HEK293 (cell line): ENCODE measurements around the gene FYCO1.

ENCODE experiments used
- CTCF ChIP-seq: fragments of 450-650 bp; formaldehyde crosslinking; IDR thresholded peaks from 2 replicates; pipeline ENCODE4 v1.5.1; 2016; ENCODE audit warnings: missing biosample characterization, missing genetic modification characterization
- ZBTB17 ChIP-seq: fragments of 450-650 bp; formaldehyde crosslinking; IDR thresholded peaks from 2 replicates; pipeline ENCODE4 v1.5.1; 2016; ENCODE audit warnings: missing biosample characterization, missing genetic modification characterization
- ZBTB49 ChIP-seq: fragments of 450-650 bp; formaldehyde crosslinking; IDR thresholded peaks from 2 replicates; pipeline ENCODE4 v1.5.1; 2016; ENCODE audit warnings: missing biosample characterization, missing genetic modification characterization, low read depth
- ZEB2 ChIP-seq: fragments of 450-650 bp; formaldehyde crosslinking; IDR thresholded peaks from 2 replicates; pipeline ENCODE4 v1.5.1; 2016; ENCODE audit warnings: missing biosample characterization, missing genetic modification characterization
- ZFP3 ChIP-seq: fragments of 450-650 bp; formaldehyde crosslinking; IDR thresholded peaks from 2 replicates; pipeline ENCODE4 v1.5.1; 2016; ENCODE audit warnings: low read depth, missing biosample characterization, missing genetic modification characterization
- ZNF140 ChIP-seq: fragments of 450-650 bp; formaldehyde crosslinking; IDR thresholded peaks from 2 replicates; pipeline ENCODE4 v1.5.1; 2016; ENCODE audit warnings: missing biosample characterization, missing genetic modification characterization
- ZNF549 ChIP-seq: fragments of 450-650 bp; IDR thresholded peaks from 2 replicates; pipeline ENCODE4 v1.5.1; 2018; ENCODE audit warnings: missing biosample characterization, missing genetic modification characterization, mild to moderate bottlenecking, inconsistent platforms, moderate library complexity
- ZNF610 ChIP-seq: fragments of 450-650 bp; formaldehyde crosslinking; IDR thresholded peaks from 2 replicates; pipeline ENCODE4 v1.5.1; 2016; ENCODE audit warnings: missing biosample characterization, missing genetic modification characterization, borderline replicate concordance
- ZNF768 ChIP-seq: fragments of 450-650 bp; formaldehyde crosslinking; IDR thresholded peaks from 2 replicates; pipeline ENCODE4 v1.5.1; 2018; ENCODE audit warnings: missing biosample characterization, mild to moderate bottlenecking, missing genetic modification characterization
- ZNF792 ChIP-seq: fragments of 450-650 bp; formaldehyde crosslinking; IDR thresholded peaks from 2 replicates; pipeline ENCODE4 v1.5.1; 2016; ENCODE audit warnings: missing biosample characterization, missing genetic modification characterization

DNA sequence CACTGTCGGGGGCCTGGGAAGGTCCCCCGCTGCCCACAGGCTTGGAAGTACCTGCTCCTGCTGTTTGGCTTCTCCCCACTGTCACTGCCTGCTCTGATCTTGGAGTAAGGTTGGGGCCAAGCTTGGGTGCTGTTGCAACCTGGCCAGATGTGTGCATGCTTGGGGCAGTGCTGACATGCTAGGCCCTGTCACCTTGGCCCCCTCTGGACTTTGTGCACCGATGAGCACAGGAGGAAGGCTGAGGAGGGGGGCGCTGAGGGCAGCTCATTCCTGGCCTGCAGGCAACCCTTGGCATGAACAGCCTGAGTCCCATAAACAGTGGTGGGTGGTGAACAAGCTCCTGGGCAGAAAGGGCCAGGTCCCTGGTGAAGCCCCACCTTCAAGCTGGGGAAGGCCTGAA is 35.6 kb upstream of the FYCO1 start:
- TF ChIP-seq ZNF768 (no peak), ZNF610 (tag by site-specific recombination) (no peak), CTCF (no peak), ZNF140 (tag by site-specific recombination) (no peak), ZBTB49 (tag by site-specific recombination) (no peak), ZNF792 (no peak), ZEB2 (no peak), ZBTB17 (tag by site-specific recombination) (no peak), ZFP3 (tag by site-specific recombination) (no peak), ZNF549 (tag by site-specific recombination) (no peak)
